Keratinocyte (primary cell): ENCODE results near the gene CNTNAP2. TPM values are rescaled to one million over a fixed set of nuclear protein-coding genes. Genes with fewer than 3 reads are reported as not detected.

ENCODE experiments used
- DNase-seq: peaks from one replicate; pipeline ENCODE4 v3.0.0-alpha.2; 2011; ENCODE audit warnings: low read depth, missing footprints, low spot score
- FAIRE-seq: peaks from 2 replicates; lab custom pipeline; 2011; peaks lifted over from hg19 to GRCh38; lab: Jason Lieb, UNC
- H2AFZ ChIP-seq: 2 replicates; pipeline ENCODE4 v1.6.0; 2012; ENCODE audit warnings: low read length, control low read depth, inconsistent platforms; ENCODE audit not compliant: control insufficient read depth
- H3K27ac ChIP-seq: 2 replicates; pipeline ENCODE4 v1.5.1; 2011; ENCODE audit warnings: low read length; ENCODE audit not compliant: control insufficient read depth, insufficient read depth
- H3K27me3 ChIP-seq: 3 replicates; pipeline ENCODE4 v1.6.0; 2011; ENCODE audit warnings: low read length; ENCODE audit not compliant: control insufficient read depth, insufficient read depth; ENCODE audit errors: extremely low read depth
- H3K36me3 ChIP-seq, 2 experiments: 2 replicates in 1 of 2; 3 replicates in 1 of 2; pipeline ENCODE4 v1.5.1; 2011; ENCODE audit warnings: low read length in 2 of 2, mild to moderate bottlenecking in 1 of 2; ENCODE audit not compliant: control insufficient read depth in 2 of 2, insufficient read depth in 2 of 2; ENCODE audit errors: extremely low read depth in 1 of 2
- H3K4me1 ChIP-seq: 3 replicates; pipeline ENCODE4 v1.5.1; 2011; ENCODE audit warnings: low read length; ENCODE audit not compliant: control insufficient read depth, insufficient read depth; ENCODE audit errors: extremely low read depth
- H3K4me2 ChIP-seq: 3 replicates; pipeline ENCODE4 v1.6.0; 2011; ENCODE audit warnings: low read depth, low read length; ENCODE audit not compliant: control insufficient read depth, insufficient read depth; ENCODE audit errors: extremely low read depth
- H3K4me3 ChIP-seq, 3 experiments: fragments of 200-600 bp in 1 of 3; sonication (generic) in 1 of 3; 2 replicates in 2 of 3; 3 replicates in 1 of 3; pipeline ENCODE4 v1.5.1; 2011 to 2016; ENCODE audit warnings: low read length in 3 of 3, mild to moderate bottlenecking in 3 of 3, control low read depth in 2 of 3, inconsistent platforms in 1 of 3, low read depth in 1 of 3, mixed read lengths in 1 of 3, mixed run types in 1 of 3, moderate library complexity in 1 of 3; ENCODE audit not compliant: control insufficient read depth in 2 of 3, insufficient read depth in 2 of 3; ENCODE audit errors: extremely low read depth in 1 of 3
- H3K79me2 ChIP-seq: 2 replicates; pipeline ENCODE4 v1.6.0; 2012; ENCODE audit warnings: low read length; ENCODE audit not compliant: control insufficient read depth, insufficient read depth
- H3K9ac ChIP-seq: 3 replicates; pipeline ENCODE4 v1.6.0; 2011; ENCODE audit warnings: low read length; ENCODE audit not compliant: control insufficient read depth, insufficient read depth; ENCODE audit errors: extremely low read depth
- H3K9me1 ChIP-seq: 3 replicates; pipeline ENCODE4 v1.6.0; 2011; ENCODE audit warnings: low read length; ENCODE audit not compliant: control insufficient read depth, insufficient read depth; ENCODE audit errors: extremely low read depth
- H3K9me3 ChIP-seq: 2 replicates; pipeline ENCODE4 v1.5.1; 2012; ENCODE audit warnings: low read depth, low read length; ENCODE audit not compliant: control insufficient read depth
- H4K20me1 ChIP-seq: 3 replicates; pipeline ENCODE4 v1.6.0; 2011; ENCODE audit warnings: low read length; ENCODE audit not compliant: control insufficient read depth, insufficient read depth; ENCODE audit errors: extremely low read depth
- EZH2 ChIP-seq: IDR thresholded peaks from one replicate; pipeline ENCODE4 v1.6.1; 2012; ENCODE audit warnings: inconsistent platforms, mild to moderate bottlenecking, low read length, moderate library complexity
- dilution Hi-C: fragments of 300-500 bp; cut with MboI; formaldehyde crosslinking; loops from one replicate; pipeline ENCODE4 v1.7.0; 2020; ENCODE audit warnings: low sequenced_read_pairs; ENCODE audit not compliant: extremely low pct_ligation_motif_present
- polyA plus RNA-seq, 5 experiments: library from polyadenylated mRNA; depleted of rRNA in 3 of 5; stranded (reverse) in 3 of 5; stranded (forward) in 1 of 5; unstranded in 1 of 5; fragments of >200 nt; gene quantifications; 1 replicate in 1 of 5; 2 replicates in 3 of 5; 3 replicates in 1 of 5; pipeline versions ENCODE4 v1.2.1 to v1.2.3, GENCODE V29; 2011 to 2012; ENCODE audit warnings: missing spikeins in 2 of 5, low read depth in 1 of 5, low replicate concordance in 1 of 5
- TF ChIP-seq, protein P1 (sequence below), 3 experiments: IDR thresholded peaks in 1 of 3; conservative IDR thresholded peaks in 1 of 3; optimal IDR thresholded peaks in 1 of 3; 2 replicates in 2 of 3; 3 replicates in 1 of 3; pipeline versions ENCODE3 to v1.5.1; 2011; ENCODE audit warnings: low read length in 3 of 3, mild to moderate bottlenecking in 3 of 3, moderate library complexity in 2 of 3, control low read depth in 1 of 3, inconsistent platforms in 1 of 3; ENCODE audit not compliant: insufficient read depth in 2 of 3; ENCODE audit errors: extremely low read depth in 1 of 3

Gene CNTNAP2
- polyA plus RNA-seq, 1 donor (not counting 4 experiments of a cell fraction or from before 2014, with no cell fraction given), result 1.4 TPM

- H3K4me1 ChIP-seq, result no peaks in the 10 kb centered on the region
- no peak for FAIRE-seq
- no peak for DNase-seq
Observed at GRCh38 chr7:147071536-147071935, 954.9 kb downstream of the CNTNAP2 start.

GRCh38 chr7:147078312-147078711 lies 961.7 kb downstream of the CNTNAP2 start:
- Histone ChIP-seq H3K9ac (no peak overlapping the region), H3K36me3 (no peaks in the 10 kb centered on the region), H3K27ac (no peak overlapping the region), H3K79me2 (no peaks in the 10 kb centered on the region), H2AFZ (no peak overlapping the region), H4K20me1 (no peaks in the 10 kb centered on the region), H3K9me3 (peaks cover 6% of the 10 kb centered on the region), H3K4me2 (no peak overlapping the region), H3K4me3 (no peak overlapping the region), H3K4me1 (no peaks in the 10 kb centered on the region), H3K27me3 (no peaks in the 10 kb centered on the region), H3K9me1 (no peaks in the 10 kb centered on the region)
- TF ChIP-seq EZH2, result no peak
- TF ChIP-seq, protein P1, sequence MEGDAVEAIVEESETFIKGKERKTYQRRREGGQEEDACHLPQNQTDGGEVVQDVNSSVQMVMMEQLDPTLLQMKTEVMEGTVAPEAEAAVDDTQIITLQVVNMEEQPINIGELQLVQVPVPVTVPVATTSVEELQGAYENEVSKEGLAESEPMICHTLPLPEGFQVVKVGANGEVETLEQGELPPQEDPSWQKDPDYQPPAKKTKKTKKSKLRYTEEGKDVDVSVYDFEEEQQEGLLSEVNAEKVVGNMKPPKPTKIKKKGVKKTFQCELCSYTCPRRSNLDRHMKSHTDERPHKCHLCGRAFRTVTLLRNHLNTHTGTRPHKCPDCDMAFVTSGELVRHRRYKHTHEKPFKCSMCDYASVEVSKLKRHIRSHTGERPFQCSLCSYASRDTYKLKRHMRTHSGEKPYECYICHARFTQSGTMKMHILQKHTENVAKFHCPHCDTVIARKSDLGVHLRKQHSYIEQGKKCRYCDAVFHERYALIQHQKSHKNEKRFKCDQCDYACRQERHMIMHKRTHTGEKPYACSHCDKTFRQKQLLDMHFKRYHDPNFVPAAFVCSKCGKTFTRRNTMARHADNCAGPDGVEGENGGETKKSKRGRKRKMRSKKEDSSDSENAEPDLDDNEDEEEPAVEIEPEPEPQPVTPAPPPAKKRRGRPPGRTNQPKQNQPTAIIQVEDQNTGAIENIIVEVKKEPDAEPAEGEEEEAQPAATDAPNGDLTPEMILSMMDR (optimal IDR thresholded peaks at IDR 0.05 in 1 of 3, IDR thresholded peaks at IDR 0.05 in 1 of 3, conservative IDR thresholded peaks at IDR 0.05 in 1 of 3; ENCODE audit: extremely low read depth in 1 of 3, insufficient read depth in 2 of 3, low read length in 3 of 3), result no peak
- dilution Hi-C loops, result no loop called here
- DNase-seq, result no peak
- FAIRE-seq, result no peak

More at GRCh38 chr7:147071536-147071935, 954.9 kb downstream of the CNTNAP2 start:
- Histone ChIP-seq H3K4me3 (no peak overlapping the region), H3K9me3 (no peaks in the 10 kb centered on the region), H3K9me1 (no peaks in the 10 kb centered on the region), H3K27ac (no peak overlapping the region), H3K9ac (no peak overlapping the region), H4K20me1 (no peaks in the 10 kb centered on the region), H3K36me3 (no peaks in the 10 kb centered on the region), H3K79me2 (no peaks in the 10 kb centered on the region), H3K4me2 (no peak overlapping the region), H2AFZ (no peak overlapping the region), H3K27me3 (no peaks in the 10 kb centered on the region)
- TF ChIP-seq EZH2, result no peak
- TF ChIP-seq, protein P1 (optimal IDR thresholded peaks at IDR 0.05 in 1 of 3, IDR thresholded peaks at IDR 0.05 in 1 of 3, conservative IDR thresholded peaks at IDR 0.05 in 1 of 3; ENCODE audit: extremely low read depth in 1 of 3, insufficient read depth in 2 of 3, low read length in 3 of 3), result no peak
- dilution Hi-C loops, result no loop called here
